Measurements from ENCODE around the gene PLRG1. TPM values are rescaled to one million over a fixed set of nuclear protein-coding genes. Genes with fewer than 3 reads are reported as not detected.
A peak's percentile ranks its signal among the peaks of the same experiment; 100 is the strongest.

Gene PLRG1
- total RNA-seq, 1 donor from 2014 or later: 96.3 TPM

DNA sequence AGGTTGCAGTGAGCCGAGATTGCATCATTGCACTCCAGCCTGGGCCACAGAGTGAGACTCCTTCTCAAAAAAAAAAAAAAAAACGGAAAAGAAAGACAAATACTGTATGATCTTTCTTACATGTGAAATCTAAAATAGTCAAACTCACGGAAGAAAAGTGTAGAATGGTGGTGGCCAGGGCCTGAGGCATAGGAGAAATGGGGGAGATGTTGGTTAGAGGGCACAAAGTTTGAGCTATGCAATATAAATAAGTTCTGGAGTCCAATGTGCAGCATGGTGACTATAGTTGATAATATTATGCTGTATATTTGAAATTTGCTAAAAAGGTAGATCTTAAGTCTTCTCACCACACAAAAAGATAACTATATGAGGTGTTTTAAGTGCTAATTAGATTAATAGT is 41.7 kb upstream of the PLRG1 start:
- no peak for DNase-seq (ENCODE audit: low spot score, unreplicated experiment)
- TF ChIP-seq CTCF (IDR thresholded peaks at IDR 0.05; ENCODE audit: unreplicated experiment): no peak
- Mint-ChIP-seq H3K4me1 (ENCODE audit: low read depth) (peaks cover 46% of the 10 kb centered on the region), H3K4me3 (ENCODE audit: low read depth) (no peak overlapping the region), H3K27me3 (no peaks in the 10 kb centered on the region), H3K27ac (no peak overlapping the region), H3K9me3 (ENCODE audit: low read depth) (peaks cover 10% of the 10 kb centered on the region), H3K36me3 (ENCODE audit: insufficient read depth) (peaks cover 8% of the 10 kb centered on the region)

DNA sequence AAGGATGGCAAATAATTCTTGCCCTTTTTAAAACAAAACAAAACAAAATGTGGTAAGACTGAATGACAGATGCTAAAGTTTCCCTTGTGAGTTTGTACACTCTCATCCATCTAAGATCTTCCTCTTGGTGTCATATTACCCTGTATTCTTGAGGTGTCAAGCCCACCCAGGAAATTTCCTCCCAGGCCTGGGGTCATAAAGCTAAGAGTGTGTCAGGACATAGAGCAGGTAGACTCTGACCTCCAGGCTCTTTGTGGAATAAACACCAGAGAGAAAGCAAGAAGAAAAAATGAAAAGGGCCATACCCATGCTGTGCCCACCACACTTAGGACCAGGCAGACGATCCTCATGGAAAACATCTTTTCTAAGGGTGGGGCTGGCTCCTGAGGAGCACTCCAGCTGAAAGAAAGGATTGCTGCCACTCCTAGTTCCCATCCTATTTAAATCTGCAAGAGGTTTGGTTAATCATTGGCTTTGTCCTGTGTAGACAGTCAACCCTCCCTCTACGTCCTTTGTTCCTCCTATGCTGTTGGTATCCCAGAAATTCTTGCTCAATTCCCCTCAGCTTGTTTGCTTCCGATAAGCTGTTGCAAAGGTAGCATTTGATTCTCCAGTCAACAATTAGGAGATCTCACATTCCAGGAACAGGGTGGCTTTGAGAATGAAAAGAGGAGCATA is 40.3 kb upstream of the PLRG1 start, which contains the start of gene FGA:
Gene FGA, minus strand, starts transcription at position 414 of the 678 bp plus-strand sequence. Its CDS starts 55 bp downstream, at position 359.
- H3K27ac Mint-ChIP-seq: peak within 1 kb of the TSS; percentile 91
- H3K4me3 Mint-ChIP-seq (ENCODE audit: low read depth): peak within 1 kb of the TSS; percentile 49
- peaks cover 38% of the 10 kb centered on the region for H3K4me1 Mint-ChIP-seq (ENCODE audit: low read depth)
- H3K27me3 Mint-ChIP-seq: no peaks in the 10 kb centered on the region
- peaks cover 20% of the 10 kb centered on the region for H3K36me3 Mint-ChIP-seq (ENCODE audit: insufficient read depth)
- H3K9me3 Mint-ChIP-seq (ENCODE audit: low read depth): peaks cover 14% of the 10 kb centered on the region
- no peak for TF ChIP-seq CTCF (IDR thresholded peaks at IDR 0.05; ENCODE audit: unreplicated experiment)
- DNase-seq (ENCODE audit: low spot score, unreplicated experiment): no peak

DNA sequence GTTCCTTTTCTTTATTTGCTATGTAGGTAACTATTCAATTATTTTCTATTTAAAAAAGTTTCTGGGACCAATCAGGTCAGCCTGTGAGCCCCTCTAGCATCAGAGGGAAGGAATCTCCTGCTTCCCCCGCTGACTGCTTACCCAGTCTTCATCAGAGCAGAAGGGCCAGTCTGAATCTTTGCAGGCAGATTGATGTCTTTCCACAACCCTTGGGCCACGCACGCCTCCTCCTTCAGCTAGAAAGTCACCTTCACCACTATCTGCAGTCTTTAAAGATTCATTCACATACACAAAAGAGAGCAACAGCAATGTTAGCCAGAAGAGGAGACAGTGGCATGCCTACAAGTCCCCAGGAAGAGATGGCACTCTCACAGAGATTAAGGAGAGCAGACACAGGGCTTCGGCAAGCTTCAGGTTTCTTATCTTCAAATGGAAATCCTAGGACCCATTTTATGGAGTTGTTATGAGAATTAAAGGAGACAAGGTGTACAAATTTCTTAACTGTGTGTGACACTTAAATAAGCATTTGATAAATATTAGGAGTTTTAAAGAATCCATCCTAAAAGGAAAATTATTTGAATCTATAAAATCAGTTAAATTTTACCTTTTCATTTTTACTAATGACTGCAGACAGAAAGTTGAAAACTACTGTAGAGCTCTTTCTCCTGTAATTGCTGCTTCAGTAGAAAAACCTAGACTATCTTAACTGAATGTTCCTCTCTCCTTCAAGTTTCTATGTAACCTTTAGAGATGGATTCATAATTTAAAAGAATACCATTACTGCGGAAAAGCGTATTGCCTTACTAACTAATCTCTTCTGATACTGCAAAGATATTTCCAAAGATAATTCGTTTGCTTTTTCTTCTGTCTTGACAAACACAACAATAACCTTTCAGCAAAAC is 39.3 kb upstream of the PLRG1 start:
- peaks cover 29% of the 10 kb centered on the region for H3K36me3 Mint-ChIP-seq (ENCODE audit: insufficient read depth)
- peak overlapping the region; percentile 91 for H3K27ac Mint-ChIP-seq
- DNase-seq (ENCODE audit: low spot score, unreplicated experiment): no peak
- peaks cover 23% of the 10 kb centered on the region for H3K9me3 Mint-ChIP-seq (ENCODE audit: low read depth)
- H3K4me1 Mint-ChIP-seq (ENCODE audit: low read depth): peaks cover 36% of the 10 kb centered on the region
- no peak for TF ChIP-seq CTCF (IDR thresholded peaks at IDR 0.05; ENCODE audit: unreplicated experiment)
- H3K27me3 Mint-ChIP-seq: no peaks in the 10 kb centered on the region
- peak overlapping the region; percentile 49 for H3K4me3 Mint-ChIP-seq (ENCODE audit: low read depth)

DNA sequence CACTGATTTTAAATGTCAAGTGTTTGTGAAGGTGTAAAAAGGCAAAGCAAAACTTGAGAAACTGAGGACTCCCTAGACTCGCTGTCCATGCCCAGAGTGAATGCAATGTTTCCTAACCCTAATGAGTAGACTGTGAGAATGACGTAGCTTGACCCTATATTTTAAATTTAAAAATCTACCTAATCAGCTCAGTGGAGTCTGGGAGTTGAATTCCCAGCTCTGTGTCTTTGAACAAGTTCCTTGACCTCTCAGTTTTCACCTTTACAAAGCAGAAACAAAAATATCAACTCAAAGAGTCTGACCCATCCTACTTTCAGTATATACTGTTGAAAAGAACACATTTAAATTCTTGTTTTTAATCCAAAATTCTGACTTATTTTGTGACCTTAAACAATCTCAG is 38.0 kb upstream of the PLRG1 start:
- Mint-ChIP-seq H3K4me1 (ENCODE audit: low read depth) (peaks cover 28% of the 10 kb centered on the region), H3K27me3 (no peaks in the 10 kb centered on the region), H3K9me3 (ENCODE audit: low read depth) (peaks cover 25% of the 10 kb centered on the region), H3K4me3 (ENCODE audit: low read depth) (no peak overlapping the region), H3K36me3 (ENCODE audit: insufficient read depth) (peaks cover 31% of the 10 kb centered on the region), H3K27ac (no peak overlapping the region)
- no peak for TF ChIP-seq CTCF (IDR thresholded peaks at IDR 0.05; ENCODE audit: unreplicated experiment)
- no peak for DNase-seq (ENCODE audit: low spot score, unreplicated experiment)

- H3K36me3 Mint-ChIP-seq (ENCODE audit: insufficient read depth): peaks cover 31% of the 10 kb centered on the region
- H3K27ac Mint-ChIP-seq: no peak overlapping the region
- H3K4me3 Mint-ChIP-seq (ENCODE audit: low read depth): no peak overlapping the region
- H3K27me3 Mint-ChIP-seq: no peaks in the 10 kb centered on the region
- TF ChIP-seq CTCF (IDR thresholded peaks at IDR 0.05; ENCODE audit: unreplicated experiment): no peak
- peaks cover 25% of the 10 kb centered on the region for H3K9me3 Mint-ChIP-seq (ENCODE audit: low read depth)
- DNase-seq (ENCODE audit: low spot score, unreplicated experiment): no peak
- H3K4me1 Mint-ChIP-seq (ENCODE audit: low read depth): peaks cover 21% of the 10 kb centered on the region
These were observed 36.3 kb upstream of the PLRG1 start for GRCh38 chr4:154586296-154587033.

Measured in progenitor cell of endocrine pancreas (in vitro differentiated cells).